Adrenal gland (tissue), 12 donors: ENCODE measurements around the gene CD8B2. TPM values are rescaled to one million over a fixed set of nuclear protein-coding genes. Genes with fewer than 3 reads are reported as not detected.
"Not testable (repeated sequence)": the region's sequence is repeated elsewhere in the genome, so short reads cannot be mapped to it uniquely, and the experiment has no call there.

Source experiments
- DNase-seq, 7 donors: peaks; one replicate each; pipeline ENCODE4 v3.0.0-alpha.2; 2019 to 2020
- H3K27ac ChIP-seq, 5 donors: fragments of 200-600 bp; sonication (generic) in 4 of 5; 1 replicate in 3 of 5; 2 replicates in 2 of 5; pipeline versions ENCODE4 v1.5.1 to v1.8.0; 2016 to 2020; ENCODE audit warnings: mild to moderate bottlenecking in 1 of 5
- H3K27me3 ChIP-seq: fragments of 200-600 bp; 2 replicates; pipeline ENCODE4 v1.8.0; 2021
- H3K36me3 ChIP-seq, 2 donors: fragments of 200-600 bp; replicated peaks in 1 of 2; 1 replicate in 1 of 2; 2 replicates in 1 of 2; pipeline versions ENCODE4 v1.5.1 to v1.8.0; 2018 to 2022
- H3K4me1 ChIP-seq, 2 donors: fragments of 200-600 bp; replicated peaks in 1 of 2; 1 replicate in 1 of 2; 2 replicates in 1 of 2; pipeline versions ENCODE4 v1.5.1 to v1.8.0; 2018 to 2021
- H3K4me3 ChIP-seq, 4 donors: fragments of 200-600 bp; sonication (generic) in 3 of 4; one replicate each; pipeline ENCODE4 v1.5.1; 2016 to 2018
- H3K9me3 ChIP-seq, 3 donors: fragments of 200-600 bp; sonication (generic) in 1 of 3; replicated peaks in 1 of 3; 1 replicate in 2 of 3; 2 replicates in 1 of 3; pipeline versions ENCODE4 v1.5.1 to v1.8.0; 2016 to 2021
- WGBS, 4 donors: extraction: QIAGEN DNeasy Blood & Tissue Kit in 2 of 4; methylation state at CpG; one replicate each; pipeline versions ENCODE4 v1.1.5 to v1.1.7; 2013 to 2017; 5-methylcytosine and 5-hydroxymethylcytosine counted together
- intact Hi-C, 2 donors: fragments of 100-400 bp; cut with DNase I; formaldehyde crosslinking; loops; one replicate each; pipeline versions ENCODE4 v1.14.1 to v1.15.0; 2022 to 2023
- polyA plus RNA-seq, 3 donors: library from polyadenylated mRNA; stranded (reverse); fragments of 200-250 nt in 2 of 3; fragments of 350-450 nt in 1 of 3; fragmentation: Illumina TruSeq in 1 of 3; extraction: RNeasy Lipid Tissue Mini Kit (QIAGEN cat#74804) in 1 of 3; gene quantifications; one replicate each; pipeline ENCODE4 v1.2.3, GENCODE V29; 2013 to 2014
- total RNA-seq, 9 donors: library from RNA; depleted of rRNA in 4 of 9; stranded (reverse); fragments of >200 nt in 4 of 9; fragments of 120-200 nt in 1 of 9; fragmentation: NEBNext Ultra II Directional in 1 of 9; extraction: Animal tissue kit (Norgen Biotek cat#: 25700) in 1 of 9; gene quantifications; one replicate each; pipeline versions ENCODE4 v1.1.0 to v1.2.4, GENCODE V29; 2013 to 2023
- donor health status: healthy with polysubstance abuse.
- donor health status: Bipolar disorder and iron deficiency.
- donor health status: DM: yes; HTN: yes; CAD: no.
- donor health status: DM: no; HTN: no; CAD: no.
- donor health status: DM: no; HTN: no; CAD: no.
- donor health status: DM: yes; HTN: yes; CAD: no.

Gene CD8B2
- total and polyA plus RNA-seq, 12 donors, result not detected

- 67 to 78% (median 76%) methylated on average over 1 to 6 of the region's 6 CpGs for WGBS, 4 donors
- H3K27ac ChIP-seq, H3K4me1 ChIP-seq, H3K36me3 ChIP-seq, H3K27me3 ChIP-seq, H3K4me3 ChIP-seq, H3K9me3 ChIP-seq, DNase-seq, intact Hi-C loops: not testable (repeated sequence)
These were observed 2.5 kb downstream of the CD8B2 start for GRCh38 chr2:106489701-106490100.

GRCh38 chr2:106492399-106492798, 5.2 kb downstream of the CD8B2 start:
- H3K4me1 ChIP-seq, H3K9me3 ChIP-seq, intact Hi-C loops, H3K36me3 ChIP-seq, DNase-seq, H3K27me3 ChIP-seq, H3K4me3 ChIP-seq, H3K27ac ChIP-seq: not testable (repeated sequence)
- WGBS, 4 donors, result 77 to 89% (median 82%) methylated on average over 4 to 6 of the region's 6 CpGs

GRCh38 chr2:106492913-106493312, 5.7 kb downstream of the CD8B2 start:
- not testable (repeated sequence) for DNase-seq
- 54 to 67% (median 61%) methylated on average over 6 of the region's 6 CpGs for WGBS, 4 donors

GRCh38 chr2:106498549-106498948, 11.4 kb downstream of the CD8B2 start:
- H3K27ac ChIP-seq, H3K9me3 ChIP-seq, H3K4me1 ChIP-seq, DNase-seq, H3K27me3 ChIP-seq, intact Hi-C loops, H3K36me3 ChIP-seq, H3K4me3 ChIP-seq: not testable (repeated sequence)
- WGBS, 4 donors, result 50 to 100% (median 76%) methylated on average over 1 of the region's 1 CpG

More at GRCh38 chr2:106492913-106493312, 5.7 kb downstream of the CD8B2 start:
- H3K36me3 ChIP-seq, intact Hi-C loops, H3K27ac ChIP-seq, H3K27me3 ChIP-seq, H3K4me1 ChIP-seq, H3K4me3 ChIP-seq, H3K9me3 ChIP-seq: not testable (repeated sequence)

GRCh38 chr2:106500350-106500749, 13.2 kb downstream of the CD8B2 start:
- 70 to 98% (median 94%) methylated on average over 6 to 7 of the region's 7 CpGs for WGBS, 4 donors
- H3K27me3 ChIP-seq, H3K27ac ChIP-seq, H3K4me3 ChIP-seq, intact Hi-C loops, H3K9me3 ChIP-seq, DNase-seq, H3K36me3 ChIP-seq, H3K4me1 ChIP-seq: not testable (repeated sequence)

GRCh38 chr2:106502351-106502750, 15.2 kb downstream of the CD8B2 start:
- H3K4me1 ChIP-seq, H3K27ac ChIP-seq, H3K36me3 ChIP-seq, H3K4me3 ChIP-seq, DNase-seq, H3K27me3 ChIP-seq, H3K9me3 ChIP-seq, intact Hi-C loops: not testable (repeated sequence)
- 89 to 94% (median 91%) methylated on average over 5 to 8 of the region's 8 CpGs for WGBS, 4 donors

GRCh38 chr2:106504192-106504591, 17.0 kb downstream of the CD8B2 start:
- intact Hi-C loops, H3K4me3 ChIP-seq, H3K9me3 ChIP-seq, DNase-seq, H3K27ac ChIP-seq, H3K36me3 ChIP-seq, H3K4me1 ChIP-seq, H3K27me3 ChIP-seq: not testable (repeated sequence)
- 81 to 93% (median 87%) methylated on average over 4 to 8 of the region's 11 CpGs for WGBS, 4 donors

- H3K9me3 ChIP-seq, H3K4me3 ChIP-seq, H3K27me3 ChIP-seq, H3K27ac ChIP-seq, H3K4me1 ChIP-seq, H3K36me3 ChIP-seq, intact Hi-C loops, DNase-seq: not testable (repeated sequence)
- 82 to 94% (median 88%) methylated on average over 4 of the region's 4 CpGs for WGBS, 4 donors
These were observed 17.6 kb downstream of the CD8B2 start for GRCh38 chr2:106504787-106505186.

GRCh38 chr2:106506002-106506687, 19.0 kb downstream of the CD8B2 start:
- DNase-seq, H3K27ac ChIP-seq, H3K36me3 ChIP-seq, H3K4me3 ChIP-seq, H3K27me3 ChIP-seq, intact Hi-C loops, H3K4me1 ChIP-seq, H3K9me3 ChIP-seq: not testable (repeated sequence)
- WGBS, 4 donors, result 74 to 93% (median 79%) methylated on average over 7 to 9 of the region's 9 CpGs

- WGBS, 4 donors, result 74 to 85% (median 80%) methylated on average over 6 to 9 of the region's 11 CpGs
- intact Hi-C loops, result not testable (repeated sequence)
These were observed 21.7 kb downstream of the CD8B2 start for GRCh38 chr2:106508660-106509373.

GRCh38 chr2:106509374-106509770, 22.2 kb downstream of the CD8B2 start:
- H3K4me3 ChIP-seq, result not testable (repeated sequence)
- 90 to 94% (median 93%) methylated on average over 2 to 6 of the region's 6 CpGs; no CpG with 5 or more reads in 1 of the 4 donors for WGBS, 4 donors

More at GRCh38 chr2:106508660-106509373, 21.7 kb downstream of the CD8B2 start:
- H3K4me1 ChIP-seq, H3K36me3 ChIP-seq, H3K27ac ChIP-seq, DNase-seq, H3K27me3 ChIP-seq, H3K9me3 ChIP-seq, H3K4me3 ChIP-seq: not testable (repeated sequence)

More at GRCh38 chr2:106509374-106509770, 22.2 kb downstream of the CD8B2 start:
- H3K27me3 ChIP-seq, DNase-seq, H3K27ac ChIP-seq, intact Hi-C loops, H3K4me1 ChIP-seq, H3K36me3 ChIP-seq, H3K9me3 ChIP-seq: not testable (repeated sequence)
